Measurements from ENCODE around the gene ACAP1. TPM values are rescaled to one million over a fixed set of nuclear protein-coding genes. Genes with fewer than 3 reads are reported as not detected.

Gene ACAP1
- total RNA-seq, 1 experiment from 2014 or later, result 1.6 TPM

DNA sequence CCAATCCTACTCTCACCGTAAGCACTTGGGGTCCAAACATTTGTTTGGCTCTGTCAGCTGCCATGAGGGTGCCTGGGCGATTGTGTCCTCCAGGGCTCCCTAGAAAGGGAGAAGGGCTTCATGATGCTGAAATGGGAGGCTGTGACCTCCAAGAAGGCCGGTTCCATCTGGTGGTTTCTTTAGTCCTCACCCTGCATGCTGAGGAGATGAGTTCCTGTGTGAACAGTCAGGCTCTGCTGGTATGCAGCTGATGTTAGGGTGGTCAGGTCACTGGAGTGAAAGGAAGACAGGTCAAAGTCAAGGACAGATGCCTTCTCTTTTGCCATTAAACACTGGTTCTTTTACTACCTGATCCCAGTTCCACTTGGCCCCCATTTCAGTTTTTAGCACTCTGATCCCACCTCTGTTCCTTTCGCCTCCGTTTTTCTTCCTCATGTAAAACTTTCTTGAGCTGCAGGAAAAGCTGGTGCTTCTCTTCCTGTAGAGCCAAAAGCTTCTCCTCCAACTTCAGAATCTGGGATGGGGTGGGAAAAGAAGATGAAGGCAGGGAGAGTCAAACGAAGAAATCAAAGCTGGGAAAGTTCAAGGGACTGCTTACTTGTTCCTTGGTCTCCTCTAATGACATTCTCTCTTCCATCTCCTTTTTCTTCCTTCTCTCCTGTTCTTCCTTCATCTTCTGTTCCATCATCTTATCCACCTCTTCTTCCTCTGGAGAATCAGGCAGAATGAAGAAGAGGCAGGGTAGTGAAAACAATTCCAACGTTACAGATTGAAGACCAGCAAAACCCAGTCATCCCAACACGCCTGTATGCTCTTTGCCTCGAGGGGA is 22.2 kb upstream of the ACAP1 start:
- TSS peak; percentile 76 for BruUV-seq (replicated peaks)
- Mint-ChIP-seq H3K4me3 (ENCODE audit: unreplicated experiment) (peak overlapping the region; percentile 82), H3K4me1 (ENCODE audit: low read depth, unreplicated experiment) (peaks cover 23% of the 10 kb centered on the region), H3K9me3 (ENCODE audit: unreplicated experiment) (no peaks in the 10 kb centered on the region), H3K27ac (ENCODE audit: unreplicated experiment) (peak overlapping the region; percentile 21), H3K36me3 (ENCODE audit: insufficient read depth, unreplicated experiment) (peaks cover 58% of the 10 kb centered on the region), H3K27me3 (ENCODE audit: insufficient read depth, unreplicated experiment) (no peaks in the 10 kb centered on the region)
- peak overlapping the region; percentile 82 for H3K4me3 ChIP-seq (ENCODE audit: low read depth, low read length)
- peaks cover 4% of the 10 kb centered on the region; the same call in 1 of the 2 replicates for H3K4me1 ChIP-seq
- DNase-seq, result no peak
- H3K9me3 ChIP-seq, result no peaks in the 10 kb centered on the region
- no peaks in the 10 kb centered on the region for H3K27me3 ChIP-seq (replicated peaks; ENCODE audit: control insufficient read depth, insufficient read depth, low read length)
- H3K36me3 ChIP-seq (ENCODE audit: control insufficient read depth, insufficient read depth, low read length), result peaks cover 5% of the 10 kb centered on the region
- intact Hi-C loops (cut with micrococcal nuclease; ENCODE audit: unreplicated experiment), result loop anchor here (2.0 kb wide), 1 partner anchor 15 kb away; the partner anchor contains the start of gene NEURL4
- TF ChIP-seq, protein P1, sequence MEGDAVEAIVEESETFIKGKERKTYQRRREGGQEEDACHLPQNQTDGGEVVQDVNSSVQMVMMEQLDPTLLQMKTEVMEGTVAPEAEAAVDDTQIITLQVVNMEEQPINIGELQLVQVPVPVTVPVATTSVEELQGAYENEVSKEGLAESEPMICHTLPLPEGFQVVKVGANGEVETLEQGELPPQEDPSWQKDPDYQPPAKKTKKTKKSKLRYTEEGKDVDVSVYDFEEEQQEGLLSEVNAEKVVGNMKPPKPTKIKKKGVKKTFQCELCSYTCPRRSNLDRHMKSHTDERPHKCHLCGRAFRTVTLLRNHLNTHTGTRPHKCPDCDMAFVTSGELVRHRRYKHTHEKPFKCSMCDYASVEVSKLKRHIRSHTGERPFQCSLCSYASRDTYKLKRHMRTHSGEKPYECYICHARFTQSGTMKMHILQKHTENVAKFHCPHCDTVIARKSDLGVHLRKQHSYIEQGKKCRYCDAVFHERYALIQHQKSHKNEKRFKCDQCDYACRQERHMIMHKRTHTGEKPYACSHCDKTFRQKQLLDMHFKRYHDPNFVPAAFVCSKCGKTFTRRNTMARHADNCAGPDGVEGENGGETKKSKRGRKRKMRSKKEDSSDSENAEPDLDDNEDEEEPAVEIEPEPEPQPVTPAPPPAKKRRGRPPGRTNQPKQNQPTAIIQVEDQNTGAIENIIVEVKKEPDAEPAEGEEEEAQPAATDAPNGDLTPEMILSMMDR (IDR thresholded peaks at IDR 0.05; ENCODE audit: insufficient read depth in 1 of 2, low read depth in 1 of 2, low read length in 1 of 2, severe bottlenecking in 1 of 2, unreplicated experiment in 1 of 2), result no peak
- POLR2A ChIA-PET, result interaction anchor here (0.6 to 1.1 kb wide), 2 partner anchors 15 to 31 kb away, joined by 3 to 7 read pairs (median 3); partner anchors contain the start of gene NEURL4
- CTCF ChIA-PET, result interaction anchor here (0.9 kb wide), 1 partner anchor 16 kb away, joined by 3 read pairs; no protein-coding TSS in a partner anchor

DNA sequence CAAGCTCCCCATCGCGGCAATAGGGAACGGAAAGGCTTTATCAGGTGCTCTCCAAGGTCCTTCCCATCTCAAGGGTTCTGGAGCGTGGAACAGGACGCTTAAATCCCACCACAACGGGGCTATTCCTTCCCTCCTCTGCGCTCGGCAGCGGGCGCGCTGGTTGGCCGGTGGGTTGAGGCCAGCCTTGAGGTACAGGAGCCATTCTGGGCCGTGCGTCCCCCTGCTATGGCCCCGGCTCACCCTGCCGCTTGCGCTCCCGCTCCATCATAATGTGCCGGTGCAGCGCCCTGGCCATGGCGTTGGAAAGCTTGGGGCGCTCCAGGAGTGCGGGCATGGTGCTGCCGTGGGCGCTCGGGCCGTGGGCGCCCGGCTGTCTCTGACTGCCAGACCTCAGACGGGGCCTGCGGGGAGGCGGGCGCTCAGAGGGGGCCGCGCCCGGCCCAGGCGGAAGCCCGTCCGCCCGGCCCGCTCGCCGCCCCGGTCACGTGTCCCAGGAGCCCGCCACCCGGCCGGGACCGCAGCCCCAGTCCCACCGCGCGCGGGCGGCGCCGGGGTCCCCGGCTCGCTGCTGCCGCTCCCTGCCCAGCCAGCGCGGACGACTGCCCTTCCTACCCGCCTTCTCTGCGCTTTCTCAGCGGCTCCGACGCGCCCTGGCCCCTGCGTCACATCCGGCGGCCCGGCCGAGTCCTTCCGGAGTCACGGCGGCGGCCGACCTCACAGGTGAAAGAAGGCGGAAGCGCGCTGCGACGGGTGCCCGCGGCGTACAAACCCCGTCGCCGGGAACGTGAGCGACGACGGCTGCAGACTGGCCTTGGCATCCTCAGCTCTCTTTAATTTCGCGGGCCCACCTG is 21.4 kb upstream of the ACAP1 start, which contains the start of gene GPS2:
TSS of gene GPS2 (minus strand) at position 642 of the 851 bp plus-strand sequence. CDS start at position 334, 308 bp downstream.
- peak; percentile 81 to 86 for DNase-seq
- H3K4me1 Mint-ChIP-seq (ENCODE audit: low read depth, unreplicated experiment), result peaks cover 18% of the 10 kb centered on the region
- H3K36me3 Mint-ChIP-seq (ENCODE audit: insufficient read depth, unreplicated experiment), result peaks cover 50% of the 10 kb centered on the region
- Histone ChIP-seq H3K4me1 (peaks cover 4% of the 10 kb centered on the region; the same call in 1 of the 2 replicates), H3K9me3 (no peaks in the 10 kb centered on the region), H3K27me3 (replicated peaks; ENCODE audit: control insufficient read depth, insufficient read depth, low read length) (no peaks in the 10 kb centered on the region), H3K36me3 (ENCODE audit: control insufficient read depth, insufficient read depth, low read length) (peaks cover 3% of the 10 kb centered on the region), H3K4me3 (ENCODE audit: low read depth, low read length) (peak within 1 kb of the TSS; percentile 82)
- H3K4me3 Mint-ChIP-seq (ENCODE audit: unreplicated experiment), result peak within 1 kb of the TSS; percentile 82
- peak within 1 kb of the TSS; percentile 93 for H3K27ac Mint-ChIP-seq (ENCODE audit: unreplicated experiment)
- POLR2A ChIA-PET, result interaction anchor here (0.6 to 1.0 kb wide), 3 partner anchors 14 to 32 kb away, joined by 3 read pairs; partner anchors contain the start of gene NEURL4
- CTCF ChIA-PET, result no interaction called here
- H3K27me3 Mint-ChIP-seq (ENCODE audit: insufficient read depth, unreplicated experiment), result no peaks in the 10 kb centered on the region
- no TSS peak for BruUV-seq (replicated peaks)
- intact Hi-C loops (cut with micrococcal nuclease; ENCODE audit: unreplicated experiment), result loop anchor here (2.0 kb wide), 1 partner anchor 14 kb away; the partner anchor contains the start of gene NEURL4
- H3K9me3 Mint-ChIP-seq (ENCODE audit: unreplicated experiment), result no peaks in the 10 kb centered on the region
- TF ChIP-seq, protein P1 (IDR thresholded peaks at IDR 0.05; ENCODE audit: insufficient read depth in 1 of 2, low read depth in 1 of 2, low read length in 1 of 2, severe bottlenecking in 1 of 2, unreplicated experiment in 1 of 2), result no peak

Measured in Caco-2 (cell line).